DND-41 (cell line): ENCODE data around the gene U2AF2.

ENCODE experiments used
- CTCF ChIP-seq: IDR thresholded peaks from 2 replicates; pipeline ENCODE4 v1.5.1; 2012; ENCODE audit warnings: borderline replicate concordance, low read length, moderate library complexity, mild to moderate bottlenecking; ENCODE audit not compliant: poor library complexity, severe bottlenecking; ENCODE audit errors: extremely low read depth
- EZH2 ChIP-seq: IDR thresholded peaks from 3 replicates; pipeline ENCODE4 v1.6.1; 2012; ENCODE audit warnings: borderline replicate concordance, low read depth, mild to moderate bottlenecking, moderate library complexity, low read length, inconsistent platforms; ENCODE audit not compliant: severe bottlenecking

- TF ChIP-seq EZH2 (no peak), CTCF (no peak)
Measured at GRCh38 chr19:55683449-55684261, 28.8 kb downstream of the U2AF2 start.
